GM19468 (cell line): ENCODE data around the gene KIZ.

Experiments
- ATAC-seq: cut with Tn5 transposase; IDR thresholded peaks from one replicate; pipeline ENCODE4 v1.9.1; 2021; ENCODE audit warnings: mild to moderate bottlenecking, moderate library complexity, moderate number of reproducible peaks; ENCODE audit not compliant: unreplicated experiment; ENCODE audit errors: extremely low read depth

KIZ gene

GRCh38 chr20:21251278-21251677, 125.4 kb downstream of the KIZ start:
- ATAC-seq: no peak

- no peak for ATAC-seq
Measured at GRCh38 chr20:21257192-21257591, 131.3 kb downstream of the KIZ start.

GRCh38 chr20:21258411-21258810, 132.5 kb downstream of the KIZ start:
- ATAC-seq: no peak

GRCh38 chr20:21259346-21259745, 133.5 kb downstream of the KIZ start:
- ATAC-seq: no peak

GRCh38 chr20:21262812-21263211, 136.9 kb downstream of the KIZ start:
- ATAC-seq: no peak

GRCh38 chr20:21265261-21266190, 139.6 kb downstream of the KIZ start:
- ATAC-seq: no peak

- no peak for ATAC-seq
Measured at GRCh38 chr20:21266191-21266536, 140.3 kb downstream of the KIZ start.

GRCh38 chr20:21269772-21270171, 143.9 kb downstream of the KIZ start:
- ATAC-seq: no peak

- ATAC-seq: no peak
Measured at GRCh38 chr20:21270806-21271205, 144.9 kb downstream of the KIZ start.

GRCh38 chr20:21272279-21272678, 146.4 kb downstream of the KIZ start:
- ATAC-seq: no peak

- no peak for ATAC-seq
Measured at GRCh38 chr20:21272679-21273078, 146.8 kb downstream of the KIZ start.

GRCh38 chr20:21273755-21274386, 148.0 kb downstream of the KIZ start:
- no peak for ATAC-seq

- ATAC-seq: no peak
Measured at GRCh38 chr20:21278829-21279228, 152.9 kb downstream of the KIZ start.

- ATAC-seq: no peak
Measured at GRCh38 chr20:21279706-21280521, 154.0 kb downstream of the KIZ start.

- ATAC-seq: no peak
Measured at GRCh38 chr20:21280522-21281016, 154.7 kb downstream of the KIZ start.

GRCh38 chr20:21286775-21287174, 160.9 kb downstream of the KIZ start:
- ATAC-seq: no peak

- no peak for ATAC-seq
Measured at GRCh38 chr20:21288587-21289370, 162.9 kb downstream of the KIZ start.

- no peak for ATAC-seq
Measured at GRCh38 chr20:21289651-21290050, 163.8 kb downstream of the KIZ start.

GRCh38 chr20:21291026-21291425, 165.1 kb downstream of the KIZ start:
- no peak for ATAC-seq

- no peak for ATAC-seq
Measured at GRCh38 chr20:21294755-21295154, 168.9 kb downstream of the KIZ start.
